RWPE2 (cell line): Measurements from ENCODE around the gene P2RX6.

Experiments used
- ATAC-seq: fragments of 200-7000 bp; cut with Tn5 transposase; 3 replicates; pipeline ENCODE4 v1.9.1; 2021; ENCODE audit warnings: low read depth
- DNase-seq: peaks from one replicate; pipeline ENCODE4 v3.0.0-alpha.2; 2020; ENCODE audit warnings: low spot score
- H3K27ac ChIP-seq: fragments of 450-650 bp; 2 replicates; pipeline ENCODE4 v1.5.1; 2017; ENCODE audit warnings: mild to moderate bottlenecking; ENCODE audit not compliant: poor library complexity, severe bottlenecking
- H3K27me3 ChIP-seq: fragments of 250-450 bp; sonication (Bioruptor Pico); 2 replicates; pipeline ENCODE4 v1.5.1; 2021; ENCODE audit warnings: mild to moderate bottlenecking, moderate library complexity; ENCODE audit not compliant: insufficient read depth, poor library complexity, severe bottlenecking
- H3K36me3 ChIP-seq: fragments of 250-450 bp; sonication (Bioruptor Pico); 2 replicates; pipeline ENCODE4 v1.5.1; 2020; ENCODE audit warnings: low read depth, mild to moderate bottlenecking, moderate library complexity
- H3K4me1 ChIP-seq: fragments of 250-450 bp; sonication (Bioruptor Pico); 2 replicates; pipeline ENCODE4 v1.5.1; 2021; ENCODE audit warnings: mild to moderate bottlenecking, moderate library complexity; ENCODE audit not compliant: insufficient read depth, poor library complexity, severe bottlenecking
- H3K4me3 ChIP-seq: fragments of 250-450 bp; sonication (Bioruptor Pico); 2 replicates; pipeline ENCODE4 v1.5.1; 2021; ENCODE audit warnings: mild to moderate bottlenecking, moderate library complexity; ENCODE audit not compliant: severe bottlenecking
- H3K9me3 ChIP-seq: fragments of 250-450 bp; sonication (Bioruptor Pico); 2 replicates; pipeline ENCODE4 v1.5.1; 2021; ENCODE audit warnings: mild to moderate bottlenecking, moderate library complexity; ENCODE audit not compliant: severe bottlenecking
- TF ChIP-seq, protein P1 (sequence below): fragments of 450-650 bp; IDR thresholded peaks from one replicate; pipeline ENCODE4 v1.5.1; 2017; ENCODE audit warnings: mild to moderate bottlenecking, moderate library complexity; ENCODE audit not compliant: poor library complexity, severe bottlenecking

Gene P2RX6

GRCh38 chr22:20998411-20999336 lies 16.3 kb upstream of the P2RX6 start:
- no peak overlapping the region for H3K4me3 ChIP-seq
- peaks cover 23% of the 10 kb centered on the region for H3K36me3 ChIP-seq
- no peaks in the 10 kb centered on the region for H3K27me3 ChIP-seq
- ATAC-seq: no peak
- TF ChIP-seq, protein P1, sequence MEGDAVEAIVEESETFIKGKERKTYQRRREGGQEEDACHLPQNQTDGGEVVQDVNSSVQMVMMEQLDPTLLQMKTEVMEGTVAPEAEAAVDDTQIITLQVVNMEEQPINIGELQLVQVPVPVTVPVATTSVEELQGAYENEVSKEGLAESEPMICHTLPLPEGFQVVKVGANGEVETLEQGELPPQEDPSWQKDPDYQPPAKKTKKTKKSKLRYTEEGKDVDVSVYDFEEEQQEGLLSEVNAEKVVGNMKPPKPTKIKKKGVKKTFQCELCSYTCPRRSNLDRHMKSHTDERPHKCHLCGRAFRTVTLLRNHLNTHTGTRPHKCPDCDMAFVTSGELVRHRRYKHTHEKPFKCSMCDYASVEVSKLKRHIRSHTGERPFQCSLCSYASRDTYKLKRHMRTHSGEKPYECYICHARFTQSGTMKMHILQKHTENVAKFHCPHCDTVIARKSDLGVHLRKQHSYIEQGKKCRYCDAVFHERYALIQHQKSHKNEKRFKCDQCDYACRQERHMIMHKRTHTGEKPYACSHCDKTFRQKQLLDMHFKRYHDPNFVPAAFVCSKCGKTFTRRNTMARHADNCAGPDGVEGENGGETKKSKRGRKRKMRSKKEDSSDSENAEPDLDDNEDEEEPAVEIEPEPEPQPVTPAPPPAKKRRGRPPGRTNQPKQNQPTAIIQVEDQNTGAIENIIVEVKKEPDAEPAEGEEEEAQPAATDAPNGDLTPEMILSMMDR: no peak
- H3K9me3 ChIP-seq: peaks cover 2% of the 10 kb centered on the region
- no peak overlapping the region for H3K27ac ChIP-seq
- H3K4me1 ChIP-seq: no peaks in the 10 kb centered on the region
- DNase-seq: no peak

DNA sequence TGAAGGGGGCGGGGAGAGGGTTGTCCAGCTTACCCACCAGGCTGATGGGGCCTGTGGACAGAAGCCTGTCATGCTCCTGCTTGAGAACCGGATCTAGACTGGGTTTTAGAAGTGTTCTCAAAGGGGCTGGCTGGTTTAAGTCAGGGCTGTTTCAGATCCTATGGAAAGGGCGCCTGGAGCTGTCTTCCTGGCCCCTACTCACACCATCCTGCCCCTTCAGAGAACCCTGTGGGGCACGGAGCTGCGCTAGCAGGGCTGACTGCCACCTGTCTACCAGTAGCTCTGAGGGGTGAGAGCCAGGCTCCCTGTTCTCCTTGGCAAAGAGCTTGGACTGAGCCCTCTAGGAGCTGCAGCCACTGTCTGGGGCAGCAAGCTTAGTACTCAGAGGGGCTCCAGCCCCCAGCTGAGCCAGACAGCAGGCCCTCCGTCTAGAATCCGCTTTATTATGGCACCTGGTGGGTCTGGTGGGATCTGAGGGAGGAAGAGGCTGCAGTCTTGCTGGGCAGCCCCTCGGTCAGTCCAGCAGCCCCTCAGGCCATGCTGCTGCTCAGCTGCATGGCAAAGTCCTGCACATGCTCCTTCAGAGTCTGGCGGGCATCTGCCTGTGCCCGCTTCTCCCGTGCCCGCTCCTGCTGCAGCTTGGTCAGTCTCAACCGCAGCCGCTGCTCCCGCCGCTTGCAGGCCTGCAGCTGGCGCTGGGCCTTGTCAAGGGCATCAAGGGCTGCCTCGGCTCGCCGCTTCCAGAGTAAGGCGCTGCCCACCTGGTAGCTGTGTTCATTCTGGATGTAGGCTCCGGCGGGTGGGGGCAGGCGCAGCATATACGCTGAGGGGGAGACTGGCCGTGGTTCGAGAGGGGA lies 15.4 kb upstream of the P2RX6 start:
- Histone ChIP-seq H3K27me3 (no peaks in the 10 kb centered on the region), H3K4me3 (no peak overlapping the region), H3K4me1 (no peaks in the 10 kb centered on the region), H3K9me3 (peaks cover 2% of the 10 kb centered on the region), H3K27ac (no peak overlapping the region), H3K36me3 (peaks cover 23% of the 10 kb centered on the region)
- DNase-seq: no peak
- ATAC-seq: no peak
- TF ChIP-seq, protein P1: no peak

GRCh38 chr22:21000207-21000986 lies 14.6 kb upstream of the P2RX6 start:
- ATAC-seq (no peak), DNase-seq (no peak)
- Histone ChIP-seq H3K4me1 (no peaks in the 10 kb centered on the region), H3K27ac (peak overlapping the region; percentile 88), H3K27me3 (no peaks in the 10 kb centered on the region), H3K4me3 (peak overlapping the region; percentile 87), H3K9me3 (peaks cover 2% of the 10 kb centered on the region), H3K36me3 (peaks cover 23% of the 10 kb centered on the region)
- TF ChIP-seq, protein P1: no peak

DNA sequence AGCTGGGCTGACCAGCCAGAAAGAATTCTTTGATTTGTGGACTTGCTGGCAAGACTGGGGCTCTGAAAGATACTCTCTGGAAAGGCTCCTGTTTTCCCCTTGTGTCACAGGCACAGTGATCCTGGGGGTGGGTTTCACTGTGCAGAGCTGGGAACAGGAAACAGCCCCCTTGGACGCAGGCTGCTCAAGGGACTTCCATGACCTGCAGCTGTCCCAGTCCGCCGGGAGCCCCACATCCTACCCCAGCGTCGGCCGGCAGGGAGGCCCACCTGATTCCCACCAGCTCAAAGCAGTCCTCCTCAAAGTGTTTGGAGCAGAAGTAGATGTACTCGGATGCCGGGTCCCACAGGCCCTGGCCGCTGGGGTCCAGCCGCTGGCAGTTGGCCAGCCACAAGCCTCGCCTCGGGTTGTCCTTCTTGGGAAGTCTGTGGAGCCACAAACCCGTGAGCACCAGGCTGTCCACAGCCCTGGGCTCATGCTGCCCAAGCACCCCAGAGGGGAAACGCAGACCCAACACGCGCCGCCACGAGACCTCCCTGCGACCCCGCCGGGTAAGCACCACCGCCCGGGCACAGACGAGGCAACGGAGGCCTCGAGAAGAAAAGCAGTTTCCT lies 13.9 kb upstream of the P2RX6 start:
- TF ChIP-seq, protein P1: no peak
- peak overlapping the region; percentile 88 for H3K27ac ChIP-seq
- no peaks in the 10 kb centered on the region for H3K4me1 ChIP-seq
- ATAC-seq: no peak; the same call in 2 of the 3 replicates
- DNase-seq: no peak
- peaks cover 2% of the 10 kb centered on the region for H3K9me3 ChIP-seq
- peak overlapping the region; percentile 87 for H3K4me3 ChIP-seq
- peaks cover 23% of the 10 kb centered on the region for H3K36me3 ChIP-seq
- H3K27me3 ChIP-seq: no peaks in the 10 kb centered on the region
